Spleen (tissue), 7 donors: Measurements from ENCODE around the gene MEIS2.

ENCODE experiments used
- CTCF ChIP-seq, 11 experiments: fragments of 200-600 bp in 7 of 11; fragments of 450-650 bp in 4 of 11; sonication (generic) in 4 of 11; IDR thresholded peaks in 8 of 11; conservative IDR thresholded peaks in 3 of 11; 1 replicate in 7 of 11; 2 replicates in 4 of 11; pipeline versions ENCODE4 v1.4.0 to v1.8.0; 2016 to 2021; ENCODE audit warnings: antibody characterized with exemption in 11 of 11, inconsistent platforms in 4 of 11, mild to moderate bottlenecking in 1 of 11
- POLR2A ChIP-seq, 3 donors: fragments of 450-650 bp; IDR thresholded peaks; one replicate each; pipeline ENCODE4 v1.5.1; 2017; ENCODE audit warnings: antibody characterized with exemption in 3 of 3, mild to moderate bottlenecking in 1 of 3
- donor health status: DM: no; HTN: no; CAD: no; lungs with moderate emphysema.
- donor health status: DM: no; HTN: no; CAD: no.
- donor health status: DM: no; HTN: no; CAD: no.

- TF ChIP-seq POLR2A (IDR thresholded peaks at IDR 0.05) (no peak), CTCF (IDR thresholded peaks at IDR 0.05 in 8 of 11, conservative IDR thresholded peaks at IDR 0.05 in 3 of 11) (no peak)
Observed at GRCh38 chr15:36856339-36856973, 243.9 kb downstream of the MEIS2 start.
